Measurements from ENCODE around the gene ACOT2. TPM values are rescaled to one million over a fixed set of nuclear protein-coding genes. Genes with fewer than 3 reads are reported as not detected.
A peak's percentile ranks its signal among the peaks of the same experiment; 100 is the strongest.
"Not testable (repeated sequence)": the region's sequence is repeated elsewhere in the genome, so short reads cannot be mapped to it uniquely, and the experiment has no call there.

Gene ACOT2
- 40.2 TPM for total RNA-seq
- long read RNA-seq, transcript ACOT2-201 (3 exons, 1,774 nt), result major isoform, 80 of 100 reads
- long read RNA-seq, partial matches to known transcripts, result 6 of 100 reads
- long read RNA-seq, other reads (novel, unspliced or antisense), result 14 of 100 reads

- Histone ChIP-seq H3K4me1 (peaks cover 28% of the 10 kb centered on the region), H3K27ac (peak within 1 kb of the TSS; percentile 94), H3K4me3 (peak within 1 kb of the TSS; percentile 74), H3K36me3 (peaks cover 11% of the 10 kb centered on the region)
- intact Hi-C loops (cut with DNase I); H3K9me3 ChIP-seq; H3K27me3 ChIP-seq: not testable (repeated sequence)
- ATAC-seq, result peak; percentile 84
- TF ChIP-seq CTCF (IDR thresholded peaks at IDR 0.05), result peak; percentile 4
- DNase-seq, result peak; percentile 90
Observed at GRCh38 chr14:73569185-73569958, at the start of gene ACOT2. Gene ACOT2 (plus strand): TSS chr14:73569213. CDS start chr14:73569241, 28 bp downstream.

GRCh38 chr14:73521229-73521628 is 47.8 kb upstream of the ACOT2 start:
- no peak for ATAC-seq
- no peaks in the 10 kb centered on the region for H3K9me3 ChIP-seq

GRCh38 chr14:73524493-73524892 is 44.5 kb upstream of the ACOT2 start:
- no peaks in the 10 kb centered on the region for H3K4me1 ChIP-seq
- H3K27ac ChIP-seq, result no peak overlapping the region
- no peaks in the 10 kb centered on the region for H3K36me3 ChIP-seq
- no peak for TF ChIP-seq CTCF (IDR thresholded peaks at IDR 0.05)
- H3K4me3 ChIP-seq, result no peak overlapping the region
- H3K9me3 ChIP-seq, result no peaks in the 10 kb centered on the region
- peak; percentile 87 for DNase-seq
- peak; percentile 89 for ATAC-seq
- no peaks in the 10 kb centered on the region for H3K27me3 ChIP-seq
- intact Hi-C loops (cut with DNase I), result no loop called here

More at GRCh38 chr14:73521229-73521628, 47.8 kb upstream of the ACOT2 start:
- Histone ChIP-seq H3K4me1 (no peaks in the 10 kb centered on the region), H3K36me3 (no peaks in the 10 kb centered on the region), H3K27me3 (no peaks in the 10 kb centered on the region), H3K27ac (no peak overlapping the region), H3K4me3 (no peak overlapping the region)
- intact Hi-C loops (cut with DNase I), result no loop called here
- no peak for TF ChIP-seq CTCF (IDR thresholded peaks at IDR 0.05)
- DNase-seq, result no peak

- ATAC-seq (peak; percentile 82), DNase-seq (peak; percentile 70)
- no peaks in the 10 kb centered on the region for H3K4me1 ChIP-seq
- TF ChIP-seq CTCF (IDR thresholded peaks at IDR 0.05), result no peak
- intact Hi-C loops (cut with DNase I), result no loop called here
- H3K27me3 ChIP-seq, result no peaks in the 10 kb centered on the region
- no peaks in the 10 kb centered on the region for H3K9me3 ChIP-seq
- H3K27ac ChIP-seq, result no peak overlapping the region
- H3K36me3 ChIP-seq, result no peaks in the 10 kb centered on the region
- H3K4me3 ChIP-seq, result no peak overlapping the region
Observed at GRCh38 chr14:73526036-73526984, 42.7 kb upstream of the ACOT2 start.

GRCh38 chr14:73529356-73529755 is 39.7 kb upstream of the ACOT2 start:
- H3K36me3 ChIP-seq; H3K9me3 ChIP-seq; H3K4me3 ChIP-seq; intact Hi-C loops (cut with DNase I); ATAC-seq; H3K4me1 ChIP-seq; DNase-seq; H3K27ac ChIP-seq; H3K27me3 ChIP-seq: not testable (repeated sequence)

GRCh38 chr14:73531971-73532370 is 37.0 kb upstream of the ACOT2 start:
- DNase-seq; intact Hi-C loops (cut with DNase I); H3K36me3 ChIP-seq; H3K4me3 ChIP-seq; H3K27ac ChIP-seq; H3K9me3 ChIP-seq; ATAC-seq; H3K4me1 ChIP-seq; H3K27me3 ChIP-seq: not testable (repeated sequence)

- Histone ChIP-seq H3K27ac (peak overlapping the region; percentile 87), H3K4me3 (peak overlapping the region; percentile 46)
- H3K9me3 ChIP-seq; H3K36me3 ChIP-seq; intact Hi-C loops (cut with DNase I); H3K27me3 ChIP-seq; H3K4me1 ChIP-seq: not testable (repeated sequence)
- DNase-seq, result peak; percentile 92
- peak; percentile 86 for ATAC-seq
Observed at GRCh38 chr14:73537244-73538045, 31.6 kb upstream of the ACOT2 start.

All from upper lobe of right lung (tissue), 1 donor.